Nephron progenitor cell (in vitro differentiated cells): ENCODE data around the gene SLC35F3.
"Not testable (repeated sequence)": the region's sequence is repeated elsewhere in the genome, so short reads cannot be mapped to it uniquely, and the experiment has no call there.

Source experiments
- DNase-seq: peaks from one replicate; pipeline ENCODE4 v3.0.0; 2021
- H3K27ac Mint-ChIP-seq: 2 replicates; pipeline ENCODE4 v1.8.0; 2021; ENCODE audit warnings: mild to moderate bottlenecking, moderate library complexity, mixed read lengths
- H3K27me3 Mint-ChIP-seq: 2 replicates; pipeline ENCODE4 v1.8.0; 2021; ENCODE audit warnings: mild to moderate bottlenecking, low read depth, mixed read lengths; ENCODE audit not compliant: poor library complexity
- H3K36me3 Mint-ChIP-seq: 2 replicates; pipeline ENCODE4 v1.8.0; 2021; ENCODE audit warnings: low read depth, mixed read lengths
- H3K4me1 Mint-ChIP-seq: 2 replicates; pipeline ENCODE4 v1.8.0; 2021; ENCODE audit warnings: mixed read lengths
- H3K4me3 Mint-ChIP-seq: 2 replicates; pipeline ENCODE4 v1.8.0; 2021; ENCODE audit warnings: mild to moderate bottlenecking, moderate library complexity, mixed read lengths
- H3K9me3 Mint-ChIP-seq: 2 replicates; pipeline ENCODE4 v1.8.0; 2021; ENCODE audit warnings: mild to moderate bottlenecking, moderate library complexity, mixed read lengths
- CTCF ChIP-seq: fragments of 200-600 bp; sonication (generic); IDR thresholded peaks from 2 replicates; pipeline ENCODE4 v1.5.0; 2021; ENCODE audit warnings: antibody characterized with exemption

Gene SLC35F3

GRCh38 chr1:234297668-234298067, 393.2 kb downstream of the SLC35F3 start:
- H3K9me3 Mint-ChIP-seq, result no peaks in the 10 kb centered on the region
- H3K4me1 Mint-ChIP-seq, result peaks cover 26% of the 10 kb centered on the region
- peaks cover 2% of the 10 kb centered on the region for H3K27me3 Mint-ChIP-seq
- no peak for TF ChIP-seq CTCF
- H3K27ac Mint-ChIP-seq, result no peak overlapping the region
- H3K4me3 Mint-ChIP-seq, result no peak overlapping the region
- no peak for DNase-seq
- no peaks in the 10 kb centered on the region for H3K36me3 Mint-ChIP-seq

GRCh38 chr1:234300096-234300495, 395.6 kb downstream of the SLC35F3 start:
- H3K36me3 Mint-ChIP-seq, result no peaks in the 10 kb centered on the region
- no peak overlapping the region for H3K4me3 Mint-ChIP-seq
- H3K27me3 Mint-ChIP-seq, result peaks cover 2% of the 10 kb centered on the region
- TF ChIP-seq CTCF, result no peak
- H3K27ac Mint-ChIP-seq, result no peak overlapping the region
- H3K4me1 Mint-ChIP-seq, result peaks cover 11% of the 10 kb centered on the region
- no peak for DNase-seq
- H3K9me3 Mint-ChIP-seq, result no peaks in the 10 kb centered on the region

GRCh38 chr1:234301663-234302062, 397.2 kb downstream of the SLC35F3 start:
- H3K4me1 Mint-ChIP-seq, H3K27me3 Mint-ChIP-seq, H3K4me3 Mint-ChIP-seq, H3K9me3 Mint-ChIP-seq, H3K27ac Mint-ChIP-seq, H3K36me3 Mint-ChIP-seq, DNase-seq: not testable (repeated sequence)

GRCh38 chr1:234302354-234302962, 398.0 kb downstream of the SLC35F3 start:
- H3K36me3 Mint-ChIP-seq, result no peaks in the 10 kb centered on the region
- no peak for TF ChIP-seq CTCF
- H3K9me3 Mint-ChIP-seq, result no peaks in the 10 kb centered on the region
- H3K27ac Mint-ChIP-seq, result no peak overlapping the region
- no peak overlapping the region for H3K4me3 Mint-ChIP-seq
- H3K27me3 Mint-ChIP-seq, result no peaks in the 10 kb centered on the region
- DNase-seq, result no peak
- no peaks in the 10 kb centered on the region for H3K4me1 Mint-ChIP-seq

GRCh38 chr1:234303231-234303630, 398.8 kb downstream of the SLC35F3 start:
- Mint-ChIP-seq H3K27ac (no peak overlapping the region), H3K27me3 (no peaks in the 10 kb centered on the region), H3K4me3 (no peak overlapping the region), H3K4me1 (no peaks in the 10 kb centered on the region), H3K9me3 (no peaks in the 10 kb centered on the region), H3K36me3 (no peaks in the 10 kb centered on the region)
- no peak for DNase-seq
- TF ChIP-seq CTCF, result no peak

- H3K36me3 Mint-ChIP-seq, result no peaks in the 10 kb centered on the region
- no peak for TF ChIP-seq CTCF
- H3K4me3 Mint-ChIP-seq, result no peak overlapping the region
- H3K4me1 Mint-ChIP-seq, result peaks cover 6% of the 10 kb centered on the region
- DNase-seq, result no peak
- no peaks in the 10 kb centered on the region for H3K9me3 Mint-ChIP-seq
- H3K27ac Mint-ChIP-seq, result no peak overlapping the region
- H3K27me3 Mint-ChIP-seq, result peaks cover 16% of the 10 kb centered on the region
Observed at GRCh38 chr1:234307726-234308125, 403.2 kb downstream of the SLC35F3 start.
